HCT116 (cell line): ENCODE measurements around the gene VPS37B.

Experiments
- CEBPB ChIP-seq: IDR thresholded peaks from 2 replicates; pipeline ENCODE4 v1.6.1; 2012; ENCODE audit warnings: low read depth
- ELF1 ChIP-seq: IDR thresholded peaks from 2 replicates; pipeline ENCODE4 v1.6.1; 2012; ENCODE audit warnings: low read depth, borderline replicate concordance
- EZH2 ChIP-seq: fragments of 200-600 bp; sonication (generic); IDR thresholded peaks from 2 replicates; pipeline ENCODE4 v1.6.1; 2017; ENCODE audit warnings: antibody characterized with exemption, mixed run types
- EZH2phosphoT487 ChIP-seq: fragments of 200-600 bp; IDR thresholded peaks from 2 replicates; pipeline ENCODE4 v1.6.1; 2018; ENCODE audit warnings: antibody characterized with exemption, borderline replicate concordance
- JUND ChIP-seq: IDR thresholded peaks from 2 replicates; pipeline ENCODE4 v1.6.1; 2012
- POLR2A ChIP-seq: IDR thresholded peaks from 2 replicates; pipeline ENCODE4 v1.7.0; 2011; ENCODE audit warnings: borderline replicate concordance; ENCODE audit not compliant: insufficient read depth, insufficient read length; ENCODE audit errors: extremely low read depth
- POLR2AphosphoS5 ChIP-seq: IDR thresholded peaks from 2 replicates; pipeline ENCODE4 v1.6.1; 2011; ENCODE audit warnings: mild to moderate bottlenecking, low read depth, low read length, moderate library complexity
- RAD21 ChIP-seq: IDR thresholded peaks from 2 replicates; pipeline ENCODE4 v1.6.1; 2012; ENCODE audit warnings: low read depth, mild to moderate bottlenecking
- SIN3A ChIP-seq: IDR thresholded peaks from 2 replicates; pipeline ENCODE4 v1.6.1; 2012; ENCODE audit warnings: low read depth
- SP1 ChIP-seq: IDR thresholded peaks from 2 replicates; pipeline ENCODE4 v1.6.1; 2012; ENCODE audit warnings: low read depth
- TCF7L2 ChIP-seq: IDR thresholded peaks from 2 replicates; pipeline ENCODE4 v1.7.0; 2011; ENCODE audit warnings: borderline replicate concordance, inconsistent platforms; ENCODE audit not compliant: insufficient read depth, insufficient read length; ENCODE audit errors: extremely low read depth
- ZNF274 ChIP-seq: fragments of 200-500 bp; sonication (Bioruptor generic); IDR thresholded peaks from 2 replicates; pipeline ENCODE4 v1.6.1; 2014; ENCODE audit warnings: mild to moderate bottlenecking, low read depth, low read length, inconsistent platforms
- TF ChIP-seq, protein P1 (sequence below), 3 experiments: fragments of 200-600 bp in 1 of 3; sonication (generic) in 1 of 3; IDR thresholded peaks in 2 of 3; conservative IDR thresholded peaks in 1 of 3; 2 replicates each; pipeline ENCODE4 v1.5.1; 2012 to 2017; ENCODE audit warnings: low read depth in 2 of 3, low read length in 2 of 3, antibody characterized with exemption in 1 of 3, borderline replicate concordance in 1 of 3, control low read depth in 1 of 3, mild to moderate bottlenecking in 1 of 3, mixed read lengths in 1 of 3, mixed run types in 1 of 3, moderate library complexity in 1 of 3; ENCODE audit not compliant: insufficient read depth in 1 of 3
- TF ChIP-seq, protein P2 (sequence below): IDR thresholded peaks from 2 replicates; pipeline ENCODE4 v1.6.1; 2012

DNA sequence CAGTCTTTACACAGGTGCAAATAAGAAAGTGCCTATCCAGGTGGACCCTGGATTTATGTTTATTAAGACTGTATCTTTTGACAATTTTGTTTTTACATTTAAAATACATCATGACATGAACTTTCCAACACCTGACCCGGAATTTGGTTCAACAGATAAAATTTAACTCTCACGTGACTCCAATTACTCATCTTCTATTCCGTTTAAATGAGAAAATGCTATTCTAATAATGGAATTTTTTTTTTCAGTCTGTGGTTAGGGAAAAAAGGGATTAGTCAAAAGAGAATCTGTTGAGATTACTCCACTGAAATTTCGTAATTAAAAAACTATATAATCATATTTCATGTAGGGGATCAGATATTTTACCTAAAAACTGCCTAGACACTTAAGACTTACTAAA, 11.1 kb downstream of the VPS37B start:
- TF ChIP-seq POLR2A: no peak
- TF ChIP-seq, protein P1, sequence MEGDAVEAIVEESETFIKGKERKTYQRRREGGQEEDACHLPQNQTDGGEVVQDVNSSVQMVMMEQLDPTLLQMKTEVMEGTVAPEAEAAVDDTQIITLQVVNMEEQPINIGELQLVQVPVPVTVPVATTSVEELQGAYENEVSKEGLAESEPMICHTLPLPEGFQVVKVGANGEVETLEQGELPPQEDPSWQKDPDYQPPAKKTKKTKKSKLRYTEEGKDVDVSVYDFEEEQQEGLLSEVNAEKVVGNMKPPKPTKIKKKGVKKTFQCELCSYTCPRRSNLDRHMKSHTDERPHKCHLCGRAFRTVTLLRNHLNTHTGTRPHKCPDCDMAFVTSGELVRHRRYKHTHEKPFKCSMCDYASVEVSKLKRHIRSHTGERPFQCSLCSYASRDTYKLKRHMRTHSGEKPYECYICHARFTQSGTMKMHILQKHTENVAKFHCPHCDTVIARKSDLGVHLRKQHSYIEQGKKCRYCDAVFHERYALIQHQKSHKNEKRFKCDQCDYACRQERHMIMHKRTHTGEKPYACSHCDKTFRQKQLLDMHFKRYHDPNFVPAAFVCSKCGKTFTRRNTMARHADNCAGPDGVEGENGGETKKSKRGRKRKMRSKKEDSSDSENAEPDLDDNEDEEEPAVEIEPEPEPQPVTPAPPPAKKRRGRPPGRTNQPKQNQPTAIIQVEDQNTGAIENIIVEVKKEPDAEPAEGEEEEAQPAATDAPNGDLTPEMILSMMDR (IDR thresholded peaks at IDR 0.05 in 2 of 3, conservative IDR thresholded peaks at IDR 0.05 in 1 of 3; ENCODE audit: borderline replicate concordance in 1 of 3, insufficient read depth in 1 of 3, low read depth in 2 of 3, low read length in 2 of 3): no peak
- TF ChIP-seq POLR2AphosphoS5: no peak
- no peak for TF ChIP-seq EZH2
- no peak for TF ChIP-seq ZNF274
- no peak for TF ChIP-seq EZH2phosphoT487
- TF ChIP-seq, protein P2, sequence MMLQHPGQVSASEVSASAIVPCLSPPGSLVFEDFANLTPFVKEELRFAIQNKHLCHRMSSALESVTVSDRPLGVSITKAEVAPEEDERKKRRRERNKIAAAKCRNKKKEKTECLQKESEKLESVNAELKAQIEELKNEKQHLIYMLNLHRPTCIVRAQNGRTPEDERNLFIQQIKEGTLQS: no peak
- TF ChIP-seq RAD21: no peak
- no peak for TF ChIP-seq SP1
- TF ChIP-seq JUND: no peak
- no peak for TF ChIP-seq CEBPB
- TF ChIP-seq SIN3A: no peak
- no peak for TF ChIP-seq TCF7L2
- no peak for TF ChIP-seq ELF1
